Measurements from ENCODE around the gene TCEA3.

Gene TCEA3

DNA sequence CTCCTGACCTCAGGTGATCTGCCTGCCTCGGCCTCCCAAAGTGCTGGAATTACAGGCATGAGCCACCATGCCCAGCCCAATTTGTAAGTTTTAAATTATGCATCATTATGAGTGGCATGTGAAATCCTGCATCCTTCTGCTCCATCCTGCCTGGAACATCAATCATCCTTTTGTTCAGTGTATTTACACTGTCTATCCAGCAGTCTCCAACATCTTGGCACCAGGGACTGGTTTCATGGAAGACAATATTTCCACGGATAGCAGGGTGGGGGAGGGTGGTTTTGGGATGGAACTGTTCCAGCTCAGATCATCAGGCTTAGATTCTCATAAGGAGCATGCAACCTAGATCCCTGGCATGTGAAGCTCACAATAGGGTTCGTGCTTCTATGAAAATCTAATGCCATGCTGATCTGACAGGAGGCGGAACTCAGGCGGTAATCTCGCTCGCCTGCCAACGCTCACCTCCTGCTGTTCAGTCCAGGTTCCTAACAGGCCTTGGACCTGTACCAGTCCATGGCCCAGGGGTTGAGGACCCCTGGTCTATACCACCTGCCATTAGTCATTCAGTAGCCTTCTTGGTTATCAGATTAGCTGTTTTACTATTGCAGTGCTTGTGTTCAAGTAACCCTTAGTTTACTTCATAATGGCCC lies 22.2 kb upstream of the TCEA3 start:
- no peak for DNase-seq (ENCODE audit: low read depth)

DNA sequence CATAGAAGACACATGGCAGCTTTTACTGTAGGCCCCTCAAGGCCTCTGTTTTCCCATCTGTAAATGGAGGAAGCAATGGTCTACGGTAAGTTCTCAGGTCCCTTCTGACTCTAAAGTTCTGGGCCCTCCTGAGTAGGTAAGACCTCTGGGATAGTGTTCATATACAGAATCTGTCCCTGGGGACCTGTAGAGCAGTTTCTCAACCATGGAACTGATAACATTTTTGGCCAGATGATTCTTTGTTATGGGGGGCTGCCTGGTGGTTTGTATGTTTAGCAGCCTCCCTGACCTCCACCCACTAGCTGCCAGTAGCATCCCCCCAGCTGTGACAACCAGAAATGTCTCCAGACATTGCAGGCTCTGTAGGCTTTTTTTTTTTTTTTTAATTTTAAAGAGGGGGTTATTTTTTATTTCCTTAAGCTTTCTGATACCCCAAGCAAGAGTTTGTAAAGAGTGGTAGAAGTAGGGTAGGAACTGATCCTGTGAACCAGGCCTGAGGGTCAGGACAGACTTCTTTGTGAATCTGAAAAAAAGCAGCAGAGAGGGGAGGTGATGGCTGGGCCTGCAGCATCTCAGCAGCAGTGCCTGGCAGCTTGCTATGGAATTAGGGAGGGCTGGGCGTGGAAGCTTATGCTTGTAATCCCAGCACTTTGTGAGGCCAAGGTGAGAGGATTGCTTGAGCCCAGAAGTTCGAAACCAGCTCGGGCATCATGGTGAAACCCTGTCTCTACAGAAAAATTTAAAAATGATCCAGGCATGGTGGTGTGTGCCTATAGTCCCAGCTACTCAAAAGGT lies 20.2 kb upstream of the TCEA3 start:
- no peak for DNase-seq (ENCODE audit: low read depth)

DNA sequence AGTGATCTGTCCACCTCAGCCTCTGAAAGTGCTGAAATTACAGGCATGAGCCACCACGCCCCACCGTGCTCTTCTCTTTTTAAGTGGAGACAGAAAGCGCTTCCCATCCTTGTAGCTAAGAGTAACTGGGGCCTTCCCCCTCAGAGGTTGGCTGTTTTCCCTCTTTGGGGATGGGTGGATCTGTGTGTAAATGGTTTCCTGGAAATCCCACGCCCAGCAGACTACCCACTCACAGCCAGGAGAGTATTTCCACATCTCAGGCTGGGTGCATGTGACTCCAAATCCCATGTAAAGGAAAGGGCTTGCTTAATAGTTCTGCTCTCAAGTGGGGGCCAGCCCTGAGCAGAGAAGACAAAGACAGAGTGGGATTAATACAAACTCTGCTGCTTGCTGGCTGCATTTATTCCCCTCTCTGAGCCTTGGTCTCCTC lies 19.6 kb upstream of the TCEA3 start:
- DNase-seq (ENCODE audit: low read depth): no peak

DNA sequence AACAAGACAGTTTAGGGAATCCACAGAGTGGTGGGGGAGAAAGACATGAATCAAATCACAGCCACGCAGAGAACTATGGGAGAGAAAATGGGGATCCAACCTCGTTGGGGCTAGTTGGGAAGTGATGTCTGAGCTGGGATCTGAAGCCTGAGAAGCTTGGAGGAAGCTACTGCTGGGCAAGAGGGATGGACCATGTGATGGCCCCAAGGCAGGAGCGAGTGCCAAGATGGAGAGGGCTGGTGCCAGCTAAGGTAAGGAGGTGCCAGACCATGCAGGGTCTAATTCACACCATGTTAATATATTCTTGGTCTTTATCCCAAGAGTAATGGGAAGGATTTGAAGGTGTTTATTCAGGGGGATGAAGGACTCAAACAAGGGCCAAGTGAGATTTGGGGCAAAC lies 18.2 kb upstream of the TCEA3 start:
- no peak for DNase-seq (ENCODE audit: low read depth)

DNA sequence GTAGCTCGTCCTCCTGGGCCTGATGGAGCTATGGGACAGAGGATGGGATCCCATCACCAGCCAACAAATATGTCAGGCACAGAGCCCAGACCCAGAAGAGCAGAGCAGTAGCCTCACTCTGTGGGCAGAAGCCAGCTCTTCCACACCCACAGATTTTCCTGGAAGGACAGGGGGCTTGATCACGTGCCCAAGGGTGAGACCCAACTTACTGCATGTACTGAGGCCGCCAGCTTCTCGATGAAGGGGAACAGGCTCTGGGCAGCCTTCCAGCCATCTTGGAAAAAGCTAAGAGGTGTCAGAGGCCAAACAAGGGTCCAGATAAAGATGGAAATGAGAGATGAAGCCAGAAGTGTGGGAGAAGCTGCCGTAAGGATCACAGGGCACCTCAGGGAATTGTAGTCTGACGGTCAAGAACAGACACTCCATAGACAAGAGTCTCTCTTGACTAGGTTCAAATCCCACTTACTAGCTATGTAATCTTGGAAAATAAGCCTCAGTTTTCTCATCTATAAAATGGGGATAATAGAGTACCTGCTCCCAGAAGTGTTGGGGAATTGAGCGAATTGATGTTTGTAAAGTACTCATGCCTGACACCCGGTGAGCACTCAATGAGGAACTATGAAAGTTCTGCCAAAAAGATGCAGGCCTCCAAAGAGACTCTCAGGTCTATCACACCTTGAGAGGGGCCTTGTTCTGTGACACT lies 17.0 kb upstream of the TCEA3 start:
- no peak for DNase-seq (ENCODE audit: low read depth)

DNA sequence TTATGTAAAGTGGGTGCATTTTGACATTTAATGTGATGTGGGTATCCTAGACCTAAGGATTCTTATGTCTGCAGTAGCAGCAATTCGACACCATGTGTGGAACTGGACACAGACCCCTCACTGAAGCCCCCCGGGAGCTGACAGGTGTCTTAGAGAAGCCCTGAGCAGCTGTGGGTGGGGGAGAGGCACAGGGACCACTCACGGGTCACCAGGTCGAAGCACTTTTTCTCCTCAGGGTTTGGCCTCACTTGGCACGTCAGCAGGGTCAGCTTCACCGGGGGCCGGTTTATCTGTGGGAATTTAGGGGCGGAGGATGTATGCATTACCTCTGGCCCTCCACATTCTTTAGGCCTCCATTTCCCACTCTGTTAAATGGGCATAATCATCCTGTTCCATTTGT lies 14.0 kb upstream of the TCEA3 start:
- DNase-seq (ENCODE audit: low read depth): no peak

DNA sequence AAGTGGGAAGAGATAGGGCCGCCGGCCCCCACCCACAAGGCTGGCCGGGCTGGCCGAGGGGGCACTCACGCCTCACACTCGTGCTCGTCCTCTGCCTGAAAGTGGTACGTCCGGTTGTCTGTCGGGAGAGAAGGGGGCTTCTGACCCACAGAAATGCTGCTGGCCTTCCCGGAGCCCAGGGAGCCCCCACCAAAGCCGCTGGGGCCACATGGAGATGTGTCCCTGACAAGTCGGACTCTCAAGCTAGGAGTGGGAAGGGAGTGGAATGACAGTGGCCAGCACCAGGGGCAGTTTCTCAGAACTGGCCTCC lies 12.8 kb upstream of the TCEA3 start:
- no peak for DNase-seq (ENCODE audit: low read depth)

DNA sequence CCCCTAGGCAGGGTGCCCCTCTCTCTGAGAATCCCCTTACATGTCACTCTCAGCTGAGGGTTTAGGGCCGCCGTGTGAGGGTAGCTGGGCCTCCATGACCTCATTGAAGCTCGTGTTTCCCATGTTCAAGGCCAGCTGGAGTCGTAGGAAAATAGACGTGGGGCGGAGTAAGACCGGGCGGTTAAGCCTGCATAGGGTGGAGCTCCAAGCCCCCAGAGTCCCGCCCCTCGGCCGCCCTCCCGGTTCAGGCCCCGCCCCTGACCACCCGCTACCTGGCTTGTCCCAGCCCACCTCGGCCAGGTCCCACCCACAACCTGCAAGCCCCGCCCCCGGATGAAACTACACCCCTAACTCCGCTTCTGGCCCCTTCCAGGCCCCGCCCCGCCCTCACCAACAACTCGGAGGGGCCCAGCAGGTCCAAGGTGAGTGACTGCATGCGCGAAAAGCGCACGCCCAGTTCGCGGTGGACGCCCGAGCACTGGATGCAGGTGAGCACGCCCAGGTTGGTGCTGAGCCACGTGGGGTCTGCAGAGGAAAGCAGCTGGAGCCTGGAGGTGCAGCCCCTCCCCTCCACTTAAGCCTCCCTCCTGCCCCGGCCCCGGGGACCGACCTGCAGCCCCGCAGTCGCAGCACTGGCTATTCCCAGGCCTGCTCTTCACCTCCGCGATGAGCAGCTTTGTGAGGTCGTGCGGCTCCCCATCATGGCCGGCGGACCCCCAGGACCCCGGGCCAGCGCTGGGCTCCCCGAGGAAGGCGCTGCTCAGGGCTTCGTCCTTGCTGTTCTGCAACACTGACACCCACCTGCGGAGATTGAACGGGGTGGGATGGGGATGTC lies 12.2 kb upstream of the TCEA3 start:
- DNase-seq (ENCODE audit: low read depth): no peak

DNA sequence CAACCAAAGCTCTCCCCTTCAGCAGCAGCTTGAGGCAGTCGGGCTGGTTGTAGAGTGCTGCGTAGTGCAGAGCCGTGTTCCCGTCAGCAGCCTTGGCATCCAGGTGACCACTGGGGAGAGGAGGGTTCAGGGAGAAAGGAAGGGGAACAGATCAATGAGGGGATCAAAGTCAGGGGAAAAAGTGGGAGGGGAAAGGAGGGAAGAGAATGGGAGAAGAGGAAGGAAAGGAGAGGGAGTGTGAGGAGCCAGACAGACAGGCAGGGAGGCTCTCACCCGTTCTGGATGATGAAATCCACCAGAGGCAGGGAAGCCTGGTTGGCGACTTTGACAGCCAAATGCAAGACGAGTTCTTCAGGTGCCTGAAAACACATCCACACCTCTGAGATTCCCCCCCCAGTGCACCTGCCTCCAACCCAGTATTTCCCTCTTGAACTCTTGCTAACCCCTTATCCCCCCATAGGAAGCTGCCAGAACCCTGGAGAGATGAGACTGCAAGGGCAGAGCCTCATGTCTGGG lies 9.8 kb upstream of the TCEA3 start:
- DNase-seq (ENCODE audit: low read depth): no peak

DNA sequence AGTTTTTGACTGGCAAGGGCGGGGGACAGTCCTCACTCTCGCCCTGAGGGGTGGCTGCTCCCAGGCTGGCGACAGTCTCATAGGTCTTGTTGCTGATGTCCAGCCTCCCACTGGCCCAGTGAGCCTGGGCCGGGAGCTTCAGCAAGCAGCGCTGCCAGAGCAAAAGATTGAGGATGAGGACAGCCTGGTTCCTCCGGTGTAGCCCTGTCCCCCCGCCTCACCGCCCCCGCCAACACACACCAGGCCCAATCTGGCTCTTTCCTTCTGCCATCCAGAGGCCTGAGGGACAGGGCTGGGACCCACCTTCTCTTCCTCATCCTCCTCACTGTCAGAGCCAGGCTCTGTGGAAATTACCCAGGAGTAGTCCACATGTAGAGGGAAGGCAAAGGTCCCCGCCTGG lies 8.6 kb upstream of the TCEA3 start:
- DNase-seq (ENCODE audit: low read depth): no peak

DNA sequence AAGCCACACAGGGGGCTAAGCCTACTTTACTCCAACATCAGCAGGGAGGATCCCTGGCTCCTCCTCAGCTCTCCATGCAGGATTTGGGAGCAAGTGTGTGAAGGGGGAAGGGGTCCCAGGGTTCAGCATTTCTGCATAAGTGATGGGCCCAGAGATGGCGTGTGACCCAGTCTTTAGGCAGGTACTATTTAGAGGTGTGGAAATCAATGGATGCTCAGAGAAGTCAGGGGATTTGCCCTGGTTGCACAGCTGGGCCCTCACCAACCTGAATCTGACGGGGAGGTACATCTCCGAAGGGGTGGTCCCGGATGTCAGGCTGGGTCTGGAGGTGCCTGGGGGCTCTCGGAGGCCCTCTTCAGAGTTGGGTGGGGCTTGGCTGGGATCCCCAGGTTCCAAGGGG lies 6.9 kb upstream of the TCEA3 start:
- DNase-seq (ENCODE audit: low read depth): no peak

DNA sequence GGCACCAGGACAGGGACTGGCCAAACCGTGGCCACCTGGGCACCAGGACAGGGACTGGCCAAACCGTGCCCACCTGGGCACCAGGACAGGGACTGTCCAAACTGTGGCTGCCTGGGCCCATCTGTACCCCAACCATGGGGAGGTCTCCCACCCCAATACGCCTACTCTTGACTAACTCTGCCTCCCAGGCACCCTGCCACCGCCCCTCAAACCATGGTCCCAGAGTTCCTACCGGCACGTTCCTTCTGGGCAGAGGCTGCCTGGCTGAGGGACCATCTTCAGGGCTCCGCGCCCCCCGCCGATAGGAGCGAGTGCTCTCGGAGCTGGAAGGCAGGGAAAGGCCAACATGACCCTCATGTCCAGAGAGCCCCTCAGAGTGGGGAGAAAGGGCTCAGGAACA lies 6.3 kb upstream of the TCEA3 start:
- DNase-seq (ENCODE audit: low read depth): no peak

DNA sequence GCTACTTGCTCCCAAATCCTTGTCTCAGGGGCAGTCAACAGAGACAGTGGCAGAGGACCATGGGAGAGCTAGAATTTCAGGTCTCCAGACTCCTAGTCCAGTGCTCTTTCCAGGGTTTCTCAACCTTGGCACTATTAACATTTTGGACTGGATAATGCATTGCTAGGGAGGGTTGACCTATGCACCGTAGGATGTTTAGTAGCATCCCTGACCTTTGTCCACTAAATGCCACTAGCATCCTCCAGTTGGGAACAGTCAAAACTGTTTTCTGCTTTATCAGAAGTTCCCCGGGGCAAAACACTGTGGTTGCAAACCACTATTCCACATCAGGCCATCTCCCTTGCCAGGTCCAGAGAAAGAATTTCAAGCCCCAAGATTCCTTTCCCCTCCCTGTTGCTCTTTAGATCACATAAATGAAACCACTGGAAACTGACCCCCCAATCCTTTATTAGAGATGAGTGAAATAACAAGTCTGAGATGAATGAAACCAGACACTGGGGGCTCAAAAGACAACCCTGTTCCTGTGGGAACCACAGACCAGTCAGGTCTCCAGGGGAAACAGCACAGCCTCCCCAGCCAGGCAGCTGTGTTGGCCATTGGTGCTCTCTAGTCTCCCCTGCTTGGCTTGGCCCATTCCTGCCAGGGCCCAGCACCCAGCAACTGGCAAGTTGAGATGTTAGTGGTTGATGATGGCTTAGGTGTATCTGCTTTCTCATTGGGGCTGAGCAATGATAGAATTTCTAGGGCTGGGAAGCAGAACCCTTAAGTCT lies 3.8 kb upstream of the TCEA3 start:
- DNase-seq (ENCODE audit: low read depth): no peak

DNA sequence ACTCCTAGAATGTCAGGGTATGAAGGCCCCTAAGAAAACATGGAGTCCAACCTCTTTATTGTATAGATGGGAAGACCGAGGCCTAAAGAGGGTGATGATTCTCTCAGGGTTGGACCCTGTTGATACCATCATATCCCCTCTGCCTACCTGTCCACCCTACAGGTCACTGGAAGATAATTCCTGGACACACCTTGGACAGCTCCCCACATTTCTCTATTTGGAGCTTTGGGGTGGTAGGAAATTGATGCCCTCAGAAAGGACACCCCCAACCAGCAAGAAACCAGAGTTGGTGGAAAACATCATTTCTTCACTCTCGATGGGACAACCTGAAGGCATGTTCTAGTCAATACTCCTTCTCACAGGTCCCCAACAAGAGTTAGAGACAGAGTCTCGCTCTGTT lies 3.0 kb upstream of the TCEA3 start:
- no peak for DNase-seq (ENCODE audit: low read depth)

DNA sequence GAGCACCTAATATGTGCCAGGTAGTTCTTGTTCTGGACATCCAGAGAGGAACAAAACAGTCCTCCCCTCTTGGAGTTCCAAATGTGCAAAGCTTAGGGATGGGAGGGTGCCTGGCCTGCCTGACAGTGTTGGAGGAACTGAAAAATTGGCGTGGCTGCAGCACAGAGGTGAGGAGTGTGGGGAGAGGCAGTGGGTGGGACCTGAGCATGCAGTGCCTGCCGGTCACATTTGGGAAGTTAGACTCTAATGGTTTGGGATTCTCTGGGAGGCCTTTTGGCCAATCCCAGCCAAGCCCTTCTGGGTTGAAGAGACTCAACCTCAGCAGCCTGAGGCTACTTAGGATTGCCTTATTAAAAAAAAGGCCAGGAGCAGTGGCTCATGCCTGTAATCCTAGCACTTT lies 2.3 kb upstream of the TCEA3 start:
- DNase-seq (ENCODE audit: low read depth): no peak

DNA sequence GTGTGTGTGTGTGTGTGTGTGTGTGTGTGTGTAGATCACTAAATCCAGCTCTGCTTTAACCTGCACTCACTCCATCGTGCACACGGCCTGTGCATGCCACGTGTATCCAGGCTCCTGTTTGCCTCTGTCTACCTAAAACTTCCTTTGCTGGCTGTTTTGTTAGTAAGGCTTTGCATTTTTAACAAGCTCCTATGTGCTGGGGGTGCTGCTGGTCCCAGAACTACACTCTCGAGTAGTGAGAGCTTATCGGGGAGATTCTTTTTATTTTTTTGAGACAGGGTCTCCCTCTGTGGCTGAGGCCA lies 596 bp upstream of the TCEA3 start:
- DNase-seq (ENCODE audit: low read depth): no peak

DNA sequence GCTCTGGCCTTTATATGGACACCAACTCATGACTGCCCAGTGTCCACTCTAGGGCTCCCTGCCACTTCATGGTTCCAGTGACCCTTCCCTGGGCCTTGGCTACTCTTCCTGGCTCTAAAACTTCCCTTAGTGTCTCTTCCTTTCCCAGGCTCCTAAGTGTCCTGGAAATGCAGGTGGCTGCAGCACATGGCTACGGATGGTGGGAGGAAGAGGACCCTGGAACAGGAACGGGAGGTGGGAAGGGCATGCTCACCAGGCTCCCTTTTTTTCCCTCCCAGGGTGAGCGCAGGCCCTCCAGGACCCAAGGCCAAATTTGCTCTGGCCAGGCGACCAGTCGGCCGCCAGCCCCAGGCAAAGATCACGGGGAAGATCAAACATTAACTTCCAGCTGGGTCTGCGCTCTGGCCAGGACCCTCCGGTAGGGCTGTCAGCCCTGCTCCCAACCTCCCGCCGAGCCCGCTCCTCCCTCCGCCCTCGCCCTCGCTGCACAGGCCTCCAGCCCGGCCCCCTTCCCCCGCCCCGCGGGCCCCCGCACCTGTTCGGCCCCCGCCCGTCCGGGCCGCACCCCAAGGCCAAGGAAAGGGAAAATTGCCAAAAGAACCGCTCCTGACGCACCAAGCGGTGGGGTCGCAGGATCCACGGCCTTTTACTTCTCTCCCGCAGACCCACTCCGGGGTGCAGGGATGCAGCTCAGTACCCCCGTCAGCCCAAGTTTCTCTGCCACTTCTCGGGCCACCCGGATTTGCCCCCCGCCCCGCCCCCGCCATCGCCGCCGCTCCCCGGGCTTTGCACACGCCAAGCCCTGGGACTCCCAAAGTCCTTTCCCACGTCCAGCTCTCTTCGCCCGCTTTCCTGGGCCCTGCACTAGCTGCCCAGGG lies 894 bp downstream of the TCEA3 start:
- DNase-seq (ENCODE audit: low read depth): no peak

DNA sequence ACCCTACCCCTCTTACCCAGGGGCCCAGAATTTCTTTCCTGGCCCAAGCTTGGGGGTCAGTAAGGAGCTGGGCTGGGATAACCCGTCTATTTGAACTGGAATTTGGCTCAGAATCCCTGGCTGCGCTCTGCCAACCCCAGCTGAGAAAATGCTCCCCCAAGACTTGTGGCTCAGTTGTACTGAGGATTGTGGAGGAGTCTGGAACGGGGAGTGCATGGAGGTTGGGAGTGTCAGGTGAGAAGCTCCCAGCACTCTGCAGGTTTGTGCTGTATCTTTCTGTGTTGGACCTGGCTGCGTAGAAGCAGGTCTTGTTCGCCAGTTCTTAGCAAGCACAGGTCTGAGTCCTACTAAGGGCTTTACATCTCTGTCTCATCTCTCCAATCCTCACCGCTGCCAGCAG lies 1.6 kb downstream of the TCEA3 start:
- DNase-seq (ENCODE audit: low read depth): no peak

DNA sequence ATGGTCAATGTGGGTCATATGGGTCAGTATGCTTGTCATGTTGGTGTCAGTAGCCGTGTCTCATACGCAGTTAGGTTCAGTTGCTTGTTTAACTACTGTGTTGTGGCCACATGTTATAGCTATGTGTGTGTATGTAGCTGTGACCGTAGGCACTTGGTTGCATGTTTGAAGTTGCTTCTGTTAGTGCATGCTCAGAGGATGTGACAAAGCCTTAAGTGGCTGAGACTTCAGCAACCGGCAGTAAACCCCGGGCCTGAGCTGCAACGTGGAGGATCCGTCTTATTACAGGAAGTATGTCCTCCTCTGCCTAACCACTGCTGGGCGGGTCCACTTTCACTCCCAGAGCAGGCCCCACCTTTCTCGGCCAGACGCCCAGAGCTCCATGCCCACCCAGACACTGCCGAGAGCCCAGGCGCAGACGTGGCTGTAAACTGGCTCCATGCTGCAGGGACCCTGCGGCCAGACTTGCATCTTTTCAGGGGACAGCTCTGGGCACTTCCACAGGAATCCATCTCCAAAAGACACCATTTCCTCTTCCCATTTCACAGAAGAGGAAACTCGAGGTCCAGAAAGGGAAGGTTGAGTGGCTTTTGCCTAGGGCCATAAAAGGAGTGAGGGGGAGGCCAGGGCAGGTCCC lies 2.2 kb downstream of the TCEA3 start:
- DNase-seq (ENCODE audit: low read depth): peak; percentile 25

DNA sequence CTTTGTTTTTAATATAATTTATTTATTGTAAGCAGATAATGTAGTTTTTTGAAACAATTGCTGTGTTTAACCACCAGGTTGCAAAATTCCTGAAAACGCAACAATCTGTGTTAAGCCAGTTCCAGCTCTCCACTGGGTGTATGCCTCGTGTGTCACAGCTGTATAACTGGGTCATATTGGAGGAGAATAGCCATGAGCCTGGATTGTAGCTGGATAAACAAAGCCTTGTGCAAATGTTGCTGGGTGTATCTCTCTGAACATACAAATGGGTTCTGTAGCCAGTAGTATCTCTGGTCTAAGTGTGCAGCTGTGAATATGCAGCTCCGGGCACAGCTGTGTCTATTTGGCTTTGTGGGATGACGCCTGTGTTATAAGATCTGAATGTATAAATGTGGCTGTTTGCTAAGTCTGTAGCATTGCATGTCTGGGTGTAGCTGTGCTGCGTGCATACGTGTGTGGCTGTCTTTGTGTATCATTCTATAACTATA lies 2.8 kb downstream of the TCEA3 start:
- DNase-seq (ENCODE audit: low read depth): no peak
